Caco-2 (cell line): ENCODE results near the gene MYH6. TPM values are rescaled to one million over a fixed set of nuclear protein-coding genes. Genes with fewer than 3 reads are reported as not detected.

ENCODE experiments used
- BruUV-seq: library from RNA; stranded (reverse); fragments of 400-500 nt; replicated peaks from 2 replicates; lab custom pipeline; 2021; lab: Mats Ljungman, UMichigan
- CTCF ChIA-PET: fragments of 300-600 bp; sonication (Branson Sonifier 250); formaldehyde crosslinking; loops from one replicate; lab custom pipeline; 2022; ENCODE audit warnings: antibody characterized with exemption; lab: Charles Lee
- POLR2A ChIA-PET: fragments of 300-600 bp; sonication (Branson Sonifier 250); formaldehyde crosslinking; loops from one replicate; lab custom pipeline; 2022; ENCODE audit warnings: antibody characterized with exemption; lab: Charles Lee
- DNase-seq, 2 experiments: peaks; one replicate each; pipeline versions ENCODE4 v3.0.0 to v3.0.0-alpha.2; 2020 to 2022
- H3K27me3 ChIP-seq: replicated peaks from 2 replicates; pipeline ENCODE4 v1.6.0; 2011; ENCODE audit warnings: low read length; ENCODE audit not compliant: control insufficient read depth, insufficient read depth
- H3K36me3 ChIP-seq: 2 replicates; pipeline ENCODE4 v1.5.1; 2011; ENCODE audit warnings: low read length; ENCODE audit not compliant: control insufficient read depth, insufficient read depth
- H3K4me1 ChIP-seq: fragments of 250-450 bp; sonication (Bioruptor Pico); 2 replicates; pipeline ENCODE4 v1.5.1; 2020; ENCODE audit warnings: mild to moderate bottlenecking
- H3K4me3 ChIP-seq: 2 replicates; pipeline ENCODE4 v1.5.1; 2011; ENCODE audit warnings: low read depth, mild to moderate bottlenecking, control low read depth, low read length
- H3K9me3 ChIP-seq: fragments of 250-450 bp; sonication (Bioruptor Pico); 2 replicates; pipeline ENCODE4 v1.5.1; 2020; ENCODE audit warnings: mild to moderate bottlenecking, moderate library complexity
- H3K27ac Mint-ChIP-seq: one replicate; pipeline ENCODE4 v1.8.0; 2022; ENCODE audit warnings: mixed read lengths; ENCODE audit not compliant: unreplicated experiment
- H3K27me3 Mint-ChIP-seq: one replicate; pipeline ENCODE4 v1.8.0; 2022; ENCODE audit warnings: mixed read lengths; ENCODE audit not compliant: insufficient read depth, unreplicated experiment
- H3K36me3 Mint-ChIP-seq: one replicate; pipeline ENCODE4 v1.8.0; 2022; ENCODE audit warnings: mild to moderate bottlenecking, mixed read lengths; ENCODE audit not compliant: insufficient read depth, unreplicated experiment
- H3K4me1 Mint-ChIP-seq: one replicate; pipeline ENCODE4 v1.8.0; 2022; ENCODE audit warnings: low read depth, mixed read lengths; ENCODE audit not compliant: unreplicated experiment
- H3K4me3 Mint-ChIP-seq: one replicate; pipeline ENCODE4 v1.8.0; 2022; ENCODE audit warnings: mild to moderate bottlenecking, moderate library complexity, mixed read lengths; ENCODE audit not compliant: unreplicated experiment
- H3K9me3 Mint-ChIP-seq: one replicate; pipeline ENCODE4 v1.8.0; 2022; ENCODE audit warnings: mixed read lengths; ENCODE audit not compliant: unreplicated experiment
- CTCF ChIP-seq, 2 experiments: fragments of 200-600 bp in 1 of 2; IDR thresholded peaks; 1 replicate in 1 of 2; 2 replicates in 1 of 2; pipeline versions ENCODE4 v1.5.1 to v1.8.0; 2011 to 2022; ENCODE audit warnings: antibody characterized with exemption in 1 of 2, control low read depth in 1 of 2, inconsistent platforms in 1 of 2, low read depth in 1 of 2, low read length in 1 of 2, mild to moderate bottlenecking in 1 of 2, moderate library complexity in 1 of 2; ENCODE audit not compliant: insufficient read depth in 1 of 2, severe bottlenecking in 1 of 2, unreplicated experiment in 1 of 2
- intact Hi-C: fragments of 100-400 bp; cut with micrococcal nuclease; formaldehyde crosslinking; loops from one replicate; pipeline ENCODE4 v1.10.0; 2022; ENCODE audit not compliant: unreplicated experiment
- total RNA-seq: library from RNA; stranded (reverse); gene quantifications from 2 replicates; pipeline ENCODE4 v1.2.3, GENCODE V29; 2022

The MYH6 gene
- total RNA-seq, 1 experiment from 2014 or later = not detected

- H3K9me3 Mint-ChIP-seq = no peaks in the 10 kb centered on the region
- BruUV-seq = no TSS peak
- H3K4me3 ChIP-seq = no peak overlapping the region
- H3K27me3 Mint-ChIP-seq = no peaks in the 10 kb centered on the region
- DNase-seq = no peak
- peaks cover 12% of the 10 kb centered on the region for H3K4me1 ChIP-seq
- no peaks in the 10 kb centered on the region for H3K36me3 Mint-ChIP-seq
- no peak overlapping the region for H3K27ac Mint-ChIP-seq
- ChIA-PET POLR2A (no interaction called here), CTCF (interaction anchor here (1.0 kb wide), 1 partner anchor 42 kb away, joined by 4 read pairs; no protein-coding TSS in a partner anchor)
- H3K9me3 ChIP-seq = no peaks in the 10 kb centered on the region
- no peaks in the 10 kb centered on the region for H3K36me3 ChIP-seq
- no peaks in the 10 kb centered on the region for H3K27me3 ChIP-seq
- no peak for TF ChIP-seq CTCF (IDR thresholded peaks at IDR 0.05; ENCODE audit: insufficient read depth in 1 of 2, low read depth in 1 of 2, low read length in 1 of 2, severe bottlenecking in 1 of 2, unreplicated experiment in 1 of 2)
- H3K4me3 Mint-ChIP-seq = no peak overlapping the region
- intact Hi-C loops = no loop called here
- no peaks in the 10 kb centered on the region for H3K4me1 Mint-ChIP-seq
Measured at GRCh38 chr14:23436327-23437132, 28.5 kb upstream of the MYH6 start.

GRCh38 chr14:23435543-23436326, 27.7 kb upstream of the MYH6 start, which contains the start of gene MYH7:
TSS of gene MYH7 (minus strand) at chr14:23435660. CDS start at chr14:23433732, 1,928 bp downstream.
- no peak for TF ChIP-seq CTCF (IDR thresholded peaks at IDR 0.05; ENCODE audit: insufficient read depth in 1 of 2, low read depth in 1 of 2, low read length in 1 of 2, severe bottlenecking in 1 of 2, unreplicated experiment in 1 of 2)
- no TSS peak for BruUV-seq
- no peak within 1 kb of the TSS for H3K4me3 ChIP-seq
- Mint-ChIP-seq H3K36me3 (no peaks in the 10 kb centered on the region), H3K4me1 (no peaks in the 10 kb centered on the region), H3K27me3 (no peaks in the 10 kb centered on the region), H3K4me3 (no peak within 1 kb of the TSS), H3K9me3 (no peaks in the 10 kb centered on the region), H3K27ac (no peak within 1 kb of the TSS)
- CTCF ChIA-PET = interaction anchor here (1.0 kb wide), 1 partner anchor 43 kb away, joined by 4 read pairs; no protein-coding TSS in a partner anchor
- H3K4me1 ChIP-seq = peaks cover 12% of the 10 kb centered on the region
- H3K27me3 ChIP-seq = no peaks in the 10 kb centered on the region
- intact Hi-C loops = no loop called here
- POLR2A ChIA-PET = interaction anchor here (0.6 kb wide), 1 partner anchor 714 kb away, joined by 6 read pairs; no protein-coding TSS in a partner anchor
- H3K9me3 ChIP-seq = no peaks in the 10 kb centered on the region
- DNase-seq = no peak
- no peaks in the 10 kb centered on the region for H3K36me3 ChIP-seq

GRCh38 chr14:23434488-23435222, 26.6 kb upstream of the MYH6 start:
- no peaks in the 10 kb centered on the region for H3K36me3 ChIP-seq
- no peaks in the 10 kb centered on the region; the same call in 1 of the 2 replicates for H3K27me3 ChIP-seq
- Mint-ChIP-seq H3K4me1 (no peaks in the 10 kb centered on the region), H3K9me3 (no peaks in the 10 kb centered on the region), H3K4me3 (no peak overlapping the region), H3K27ac (no peak overlapping the region), H3K36me3 (no peaks in the 10 kb centered on the region), H3K27me3 (peaks cover 4% of the 10 kb centered on the region)
- POLR2A ChIA-PET = no interaction called here
- CTCF ChIA-PET = no interaction called here
- no peak overlapping the region for H3K4me3 ChIP-seq
- DNase-seq = no peak
- intact Hi-C loops = no loop called here
- no peak for TF ChIP-seq CTCF (IDR thresholded peaks at IDR 0.05; ENCODE audit: insufficient read depth in 1 of 2, low read depth in 1 of 2, low read length in 1 of 2, severe bottlenecking in 1 of 2, unreplicated experiment in 1 of 2)
- no TSS peak for BruUV-seq
- H3K4me1 ChIP-seq = peaks cover 12% of the 10 kb centered on the region
- no peaks in the 10 kb centered on the region for H3K9me3 ChIP-seq
